Tibial artery (tissue), 4 donors: ENCODE results near the gene WNT3.

Source experiments
- DNase-seq, 2 donors: peaks; one replicate each; pipeline ENCODE4 v3.0.0-alpha.2; 2019
- H3K27ac ChIP-seq, 2 donors: fragments of 200-600 bp; sonication (generic) in 1 of 2; 1 replicate in 1 of 2; 2 replicates in 1 of 2; pipeline ENCODE4 v1.5.1; 2018 to 2019; ENCODE audit warnings: mild to moderate bottlenecking in 1 of 2
- H3K27me3 ChIP-seq, 2 donors: fragments of 200-600 bp; sonication (generic) in 1 of 2; one replicate each; pipeline versions ENCODE4 v1.5.1 to v1.6.0; 2016 to 2019
- H3K36me3 ChIP-seq, 3 donors: fragments of 200-600 bp; sonication (generic) in 2 of 3; one replicate each; pipeline ENCODE4 v1.5.1; 2016 to 2019; ENCODE audit warnings: mild to moderate bottlenecking in 2 of 3
- H3K4me1 ChIP-seq, 4 donors: fragments of 200-600 bp; sonication (generic) in 2 of 4; 1 replicate in 3 of 4; 2 replicates in 1 of 4; pipeline ENCODE4 v1.5.1; 2016 to 2019
- H3K4me3 ChIP-seq, 2 donors: fragments of 200-600 bp; sonication (generic) in 1 of 2; 1 replicate in 1 of 2; 2 replicates in 1 of 2; pipeline ENCODE4 v1.5.1; 2018 to 2019; ENCODE audit warnings: mild to moderate bottlenecking in 2 of 2
- H3K9me3 ChIP-seq, 3 donors: fragments of 200-600 bp; sonication (generic) in 1 of 3; one replicate each; pipeline ENCODE4 v1.5.1; 2016 to 2019
- intact Hi-C: fragments of 100-400 bp; cut with DNase I; formaldehyde crosslinking; loops from one replicate; pipeline ENCODE4 v1.15.0; 2023; ENCODE audit warnings: low total_unique reads
- TF ChIP-seq, protein P1 (sequence below), 2 experiments: fragments of 200-600 bp in 1 of 2; fragments of 450-650 bp in 1 of 2; IDR thresholded peaks; one replicate each; pipeline ENCODE4 v1.5.1; 2017 to 2019; ENCODE audit warnings: antibody characterized with exemption in 2 of 2, mild to moderate bottlenecking in 1 of 2, moderate library complexity in 1 of 2

WNT3 gene

GRCh38 chr17:46773676-46774075 lies 44.8 kb downstream of the WNT3 start:
- H3K4me1 ChIP-seq = peaks cover 0 to 28% (median 20%) of the 10 kb centered on the region in 4 donors
- intact Hi-C loops = no loop called here
- no peaks in the 10 kb centered on the region for H3K9me3 ChIP-seq
- H3K4me3 ChIP-seq = no peak overlapping the region
- peak in 1 of 2 donors; percentile 45 for DNase-seq
- H3K27ac ChIP-seq = no peak overlapping the region
- peaks cover 0 to 70% of the 10 kb centered on the region in 2 donors for H3K27me3 ChIP-seq
- no peaks in the 10 kb centered on the region for H3K36me3 ChIP-seq
- TF ChIP-seq, protein P1, sequence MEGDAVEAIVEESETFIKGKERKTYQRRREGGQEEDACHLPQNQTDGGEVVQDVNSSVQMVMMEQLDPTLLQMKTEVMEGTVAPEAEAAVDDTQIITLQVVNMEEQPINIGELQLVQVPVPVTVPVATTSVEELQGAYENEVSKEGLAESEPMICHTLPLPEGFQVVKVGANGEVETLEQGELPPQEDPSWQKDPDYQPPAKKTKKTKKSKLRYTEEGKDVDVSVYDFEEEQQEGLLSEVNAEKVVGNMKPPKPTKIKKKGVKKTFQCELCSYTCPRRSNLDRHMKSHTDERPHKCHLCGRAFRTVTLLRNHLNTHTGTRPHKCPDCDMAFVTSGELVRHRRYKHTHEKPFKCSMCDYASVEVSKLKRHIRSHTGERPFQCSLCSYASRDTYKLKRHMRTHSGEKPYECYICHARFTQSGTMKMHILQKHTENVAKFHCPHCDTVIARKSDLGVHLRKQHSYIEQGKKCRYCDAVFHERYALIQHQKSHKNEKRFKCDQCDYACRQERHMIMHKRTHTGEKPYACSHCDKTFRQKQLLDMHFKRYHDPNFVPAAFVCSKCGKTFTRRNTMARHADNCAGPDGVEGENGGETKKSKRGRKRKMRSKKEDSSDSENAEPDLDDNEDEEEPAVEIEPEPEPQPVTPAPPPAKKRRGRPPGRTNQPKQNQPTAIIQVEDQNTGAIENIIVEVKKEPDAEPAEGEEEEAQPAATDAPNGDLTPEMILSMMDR (IDR thresholded peaks at IDR 0.05) = no peak

GRCh38 chr17:46773221-46773605 lies 45.3 kb downstream of the WNT3 start:
- intact Hi-C loops = no loop called here
- DNase-seq = no peak
- H3K27me3 ChIP-seq = peaks cover 0 to 70% of the 10 kb centered on the region in 2 donors
- no peaks in the 10 kb centered on the region for H3K36me3 ChIP-seq
- H3K9me3 ChIP-seq = no peaks in the 10 kb centered on the region
- H3K27ac ChIP-seq = no peak overlapping the region
- peaks cover 0 to 28% (median 20%) of the 10 kb centered on the region in 4 donors for H3K4me1 ChIP-seq
- TF ChIP-seq, protein P1 (IDR thresholded peaks at IDR 0.05) = no peak
- no peak overlapping the region for H3K4me3 ChIP-seq

DNA sequence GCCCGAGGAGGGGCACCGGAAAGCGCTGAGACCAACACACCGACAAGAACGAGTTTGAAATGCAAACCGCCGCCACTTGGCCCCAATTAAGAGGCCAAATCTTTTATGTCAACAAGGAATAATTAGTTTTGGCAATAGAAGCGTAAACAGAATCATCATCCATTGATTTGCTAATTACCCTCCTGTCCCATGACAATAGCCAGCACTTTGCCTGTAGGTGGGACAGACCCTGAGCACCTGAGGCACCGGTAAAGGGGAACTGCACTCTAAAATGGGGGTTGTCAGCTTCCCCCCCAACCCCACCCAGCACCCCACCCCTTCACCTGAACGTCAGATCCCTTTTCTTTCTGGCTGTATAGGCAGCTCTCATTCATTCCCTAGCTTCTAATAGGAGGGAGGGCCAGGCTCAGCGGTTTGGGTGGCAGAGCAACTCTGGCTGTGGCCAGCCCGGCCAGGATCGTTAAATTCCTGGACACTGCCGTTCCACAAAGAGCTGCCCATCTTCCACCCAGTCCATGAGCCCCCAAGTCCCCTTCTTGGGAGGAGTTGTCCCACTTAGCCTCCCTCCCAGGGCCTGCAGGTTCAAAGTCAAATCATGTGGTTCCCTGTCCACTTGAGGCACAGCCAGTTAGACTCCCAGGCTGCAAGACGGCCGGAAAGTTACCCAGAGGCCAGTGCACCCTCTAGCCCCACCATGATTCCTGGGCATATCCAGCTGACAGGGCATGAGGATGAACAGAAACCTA lies 45.8 kb downstream of the WNT3 start:
- H3K27me3 ChIP-seq = peaks cover 0 to 71% of the 10 kb centered on the region in 2 donors
- intact Hi-C loops = no loop called here
- H3K9me3 ChIP-seq = no peaks in the 10 kb centered on the region
- H3K36me3 ChIP-seq = no peaks in the 10 kb centered on the region
- H3K4me3 ChIP-seq = peak overlapping the region; percentile 46 to 57
- H3K27ac ChIP-seq = no peak overlapping the region
- peaks cover 0 to 28% (median 20%) of the 10 kb centered on the region in 4 donors for H3K4me1 ChIP-seq
- TF ChIP-seq, protein P1 (IDR thresholded peaks at IDR 0.05) = no peak
- DNase-seq = peak in 1 of 2 donors; percentile 33

GRCh38 chr17:46771561-46772474 lies 46.7 kb downstream of the WNT3 start:
- DNase-seq = peak in 1 of 2 donors; percentile 60
- Histone ChIP-seq H3K4me3 (peak overlapping the region; percentile 46 to 57), H3K27ac (no peak overlapping the region), H3K36me3 (no peaks in the 10 kb centered on the region), H3K27me3 (peaks cover 0 to 62% of the 10 kb centered on the region in 2 donors), H3K4me1 (peaks cover 0 to 28% (median 20%) of the 10 kb centered on the region in 4 donors), H3K9me3 (no peaks in the 10 kb centered on the region)
- intact Hi-C loops = no loop called here
- TF ChIP-seq, protein P1 (IDR thresholded peaks at IDR 0.05) = no peak

DNA sequence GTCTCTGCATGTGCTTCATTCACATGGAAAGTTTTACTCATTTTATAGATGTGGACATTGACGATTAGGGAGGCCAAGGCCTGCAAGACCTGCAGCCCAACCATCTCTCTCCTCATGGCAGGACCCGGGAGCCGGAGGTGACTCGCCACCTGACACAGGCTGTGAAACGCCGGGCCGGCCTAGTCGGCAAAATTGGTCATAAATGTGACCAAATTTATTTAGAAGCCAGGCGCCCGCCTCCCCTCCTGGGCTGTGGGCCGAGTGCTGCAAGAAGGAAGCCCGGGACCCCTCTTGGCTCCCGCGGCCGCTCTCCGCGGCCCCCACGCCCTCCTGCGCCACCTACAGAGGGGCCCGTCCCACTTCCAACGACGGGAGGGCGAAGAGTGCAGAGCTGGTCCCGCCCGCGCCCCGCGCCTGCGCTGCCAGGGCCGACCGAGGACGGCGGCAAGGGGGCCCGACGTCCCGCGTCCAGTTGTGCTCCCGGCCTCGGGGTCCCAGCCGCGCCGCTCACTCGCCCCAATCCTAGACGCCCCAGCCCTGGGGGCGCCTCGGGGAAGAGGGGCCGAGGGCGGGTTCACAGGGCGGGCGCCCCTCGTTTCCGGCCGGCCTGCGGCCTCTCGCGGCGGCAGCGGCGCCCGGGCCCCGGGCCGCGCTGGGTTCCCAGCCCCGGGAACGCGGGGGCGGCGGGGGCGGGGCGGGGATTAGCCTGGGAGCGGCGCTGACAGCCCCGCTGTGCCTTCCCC lies 47.5 kb downstream of the WNT3 start:
- Histone ChIP-seq H3K36me3 (no peaks in the 10 kb centered on the region), H3K4me1 (peaks cover 0 to 28% (median 20%) of the 10 kb centered on the region in 4 donors), H3K4me3 (peak overlapping the region; percentile 46 to 55), H3K9me3 (no peaks in the 10 kb centered on the region), H3K27ac (no peak overlapping the region), H3K27me3 (peaks cover 0 to 57% of the 10 kb centered on the region in 2 donors)
- DNase-seq = peak in 1 of 2 donors; percentile 63
- TF ChIP-seq, protein P1 (IDR thresholded peaks at IDR 0.05) = no peak
- intact Hi-C loops = no loop called here
